WTC11 (cell line): ENCODE measurements around the gene SCN4B. TPM values are rescaled to one million over a fixed set of nuclear protein-coding genes. Genes with fewer than 3 reads are reported as not detected.

ENCODE experiments used
- ATAC-seq: fragments of 200-7000 bp; cut with Tn5 transposase; 2 replicates; pipeline ENCODE4 v1.10.0; 2021; ENCODE audit warnings: mild to moderate bottlenecking, moderate library complexity
- Bru-seq: library from RNA; stranded (reverse); fragments of 400-500 nt; gene quantifications from one replicate; lab custom pipeline; 2021; lab: Mats Ljungman, UMichigan
- CTCF ChIA-PET: fragments of 300-600 bp; sonication (Branson Sonifier 250); formaldehyde crosslinking; loops from one replicate; lab custom pipeline; 2021; ENCODE audit warnings: antibody characterized with exemption; lab: Charles Lee
- POLR2A ChIA-PET: fragments of 350-600 bp; sonication (Branson Sonifier 250); formaldehyde crosslinking; loops from one replicate; lab custom pipeline; 2021; ENCODE audit warnings: antibody characterized with exemption; lab: Charles Lee
- DNase-seq: peaks from one replicate; pipeline ENCODE4 v3.0.0; 2021; ENCODE audit warnings: low spot score
- H3K27ac Mint-ChIP-seq: 2 replicates; pipeline ENCODE4 v1.8.0; 2021; ENCODE audit warnings: mixed read lengths
- H3K27me3 Mint-ChIP-seq: 2 replicates; pipeline ENCODE4 v1.8.0; 2021; ENCODE audit warnings: low read depth, mild to moderate bottlenecking, moderate library complexity, mixed read lengths
- H3K36me3 Mint-ChIP-seq: 2 replicates; pipeline ENCODE4 v1.8.0; 2021; ENCODE audit warnings: mixed read lengths
- H3K4me1 Mint-ChIP-seq: 2 replicates; pipeline ENCODE4 v1.8.0; 2022; ENCODE audit warnings: mixed read lengths
- H3K4me3 Mint-ChIP-seq: 2 replicates; pipeline ENCODE4 v1.8.0; 2021; ENCODE audit warnings: mild to moderate bottlenecking, moderate library complexity, mixed read lengths
- H3K9me3 Mint-ChIP-seq: 2 replicates; pipeline ENCODE4 v1.8.0; 2021; ENCODE audit warnings: mixed read lengths
- AR ChIP-seq: fragments of 250-450 bp; sonication (Bioruptor Pico); IDR thresholded peaks from 2 replicates; pipeline ENCODE4 v1.9.0; 2021; ENCODE audit warnings: mild to moderate bottlenecking
- E2F5 ChIP-seq: sonication (generic); formaldehyde crosslinking; IDR thresholded peaks from 2 replicates; pipeline ENCODE4 v1.8.1; 2022; ENCODE audit warnings: mild to moderate bottlenecking, moderate library complexity, missing genetic modification reagents
- EMX1 ChIP-seq: fragments of 250-450 bp; sonication (Bioruptor Pico); IDR thresholded peaks from 2 replicates; pipeline ENCODE4 v1.8.0; 2021; ENCODE audit warnings: mild to moderate bottlenecking
- FOXJ3 ChIP-seq: sonication (generic); formaldehyde crosslinking; IDR thresholded peaks from 2 replicates; pipeline ENCODE4 v1.9.0; 2021; ENCODE audit warnings: missing genetic modification reagents, mild to moderate bottlenecking, borderline replicate concordance
- FOXP4 ChIP-seq: sonication (generic); formaldehyde crosslinking; IDR thresholded peaks from 2 replicates; pipeline ENCODE4 v1.8.0; 2022; ENCODE audit warnings: mild to moderate bottlenecking, missing genetic modification reagents
- MXD4 ChIP-seq: fragments of 250-450 bp; sonication (Bioruptor Pico); IDR thresholded peaks from 2 replicates; pipeline ENCODE4 v1.8.0; 2021; ENCODE audit warnings: mild to moderate bottlenecking, moderate library complexity, borderline replicate concordance
- NFE2L1 ChIP-seq: sonication (generic); formaldehyde crosslinking; IDR thresholded peaks from 2 replicates; pipeline ENCODE4 v1.8.1; 2023; ENCODE audit warnings: missing genetic modification reagents
- NR1H2 ChIP-seq: sonication (generic); formaldehyde crosslinking; IDR thresholded peaks from 2 replicates; pipeline ENCODE4 v1.9.0; 2021; ENCODE audit warnings: mild to moderate bottlenecking, moderate library complexity, missing genetic modification reagents
- RORB ChIP-seq: fragments of 250-450 bp; sonication (Bioruptor Pico); IDR thresholded peaks from 2 replicates; pipeline ENCODE4 v1.9.0; 2021; ENCODE audit warnings: mild to moderate bottlenecking
- ZBTB21 ChIP-seq: sonication (generic); formaldehyde crosslinking; IDR thresholded peaks from 2 replicates; pipeline ENCODE4 v1.8.1; 2023; ENCODE audit warnings: mild to moderate bottlenecking, missing genetic modification reagents, borderline replicate concordance
- ZNF396 ChIP-seq: fragments of 250-450 bp; sonication (Bioruptor Pico); IDR thresholded peaks from 2 replicates; pipeline ENCODE4 v1.8.0; 2021; ENCODE audit warnings: mild to moderate bottlenecking, moderate library complexity, borderline replicate concordance
- ZNF416 ChIP-seq: fragments of 250-450 bp; sonication (Bioruptor Pico); IDR thresholded peaks from 2 replicates; pipeline ENCODE4 v1.9.0; 2021; ENCODE audit warnings: mild to moderate bottlenecking, inconsistent platforms
- long read RNA-seq, 3 experiments: library from RNA in 1 of 3; library from capped mRNA in 1 of 3; library from polyadenylated mRNA in 1 of 3; unstranded in 2 of 3; stranded (forward) in 1 of 3; transcript quantifications; one replicate each; pipeline ENCODE4 v2.0.0, GENCODE V29; 2021
- total RNA-seq: library from RNA; stranded (reverse); gene quantifications from 3 replicates; pipeline ENCODE4 v1.2.3, GENCODE V29; 2021
- TF ChIP-seq, protein P1 (sequence below): sonication (generic); formaldehyde crosslinking; IDR thresholded peaks from 2 replicates; pipeline ENCODE4 v1.8.0; 2022; ENCODE audit warnings: mild to moderate bottlenecking, missing genetic modification reagents
- TF ChIP-seq, protein P2 (sequence below): fragments of 200-600 bp; IDR thresholded peaks from 2 replicates; pipeline ENCODE4 v1.8.0; 2022; ENCODE audit warnings: antibody characterized with exemption
- TF ChIP-seq, protein P3 (sequence below): sonication (generic); formaldehyde crosslinking; IDR thresholded peaks from 2 replicates; pipeline ENCODE4 v1.8.0; 2022; ENCODE audit warnings: mild to moderate bottlenecking, missing genetic modification reagents
- TF ChIP-seq, protein P4 (sequence below): fragments of 250-450 bp; sonication (Bioruptor Pico); conservative IDR thresholded peaks from 2 replicates; pipeline ENCODE4 v1.9.0; 2021; ENCODE audit warnings: mild to moderate bottlenecking
- TF ChIP-seq, protein P5 (sequence below): sonication (generic); formaldehyde crosslinking; IDR thresholded peaks from 2 replicates; pipeline ENCODE4 v1.8.1; 2022; ENCODE audit warnings: mild to moderate bottlenecking, missing genetic modification reagents, moderate library complexity, borderline replicate concordance

Gene SCN4B
- total RNA-seq (3.5 to 4.5 TPM (median 4.4 TPM) in 3 replicates), Bru-seq, nascent RNA (percentile 37 among the genes with signal in this experiment)
- long read RNA-seq, experiment 1, full-length matches to known transcripts, result 2 of 5 reads
- long read RNA-seq, experiment 1, partial matches to known transcripts, result 2 of 5 reads
- long read RNA-seq, experiment 1, other reads (novel, unspliced or antisense), result 1 of 5 reads
- long read RNA-seq, experiment 2, full-length matches to known transcripts, result 2 of 2 reads
- long read RNA-seq, experiment 2, partial matches to known transcripts, result 0 of 2 reads
- long read RNA-seq, experiment 2, other reads (novel, unspliced or antisense), result 0 of 2 reads
- long read RNA-seq, experiment 3, result 0 reads

- Mint-ChIP-seq H3K4me1 (peaks cover 69% of the 10 kb centered on the region), H3K9me3 (no peaks in the 10 kb centered on the region), H3K27ac (no peak within 1 kb of the TSS), H3K27me3 (peaks cover 84% of the 10 kb centered on the region), H3K4me3 (peak within 1 kb of the TSS; percentile 77), H3K36me3 (no peaks in the 10 kb centered on the region)
- DNase-seq (peak; percentile 81), ATAC-seq (peak; percentile 62)
- ChIA-PET CTCF (interaction anchor here (0.6 to 2.4 kb wide), 8 partner anchors 11 to 222 kb away, joined by 3 to 53 read pairs (median 4); no protein-coding TSS in a partner anchor), POLR2A (interaction anchor here (0.6 to 1.3 kb wide), 2 partner anchors 12 to 19 kb away, joined by 3 to 6 read pairs; no protein-coding TSS in a partner anchor)
- TF ChIP-seq E2F5 (CRISPR knock-in tag) (peak; percentile 72; the same call in 1 of the 2 replicates), RORB (CRISPR knock-in tag) (no peak), ZBTB21 (0 out of 2 replicates have a peak, but pooled peaks have one; percentile 12), EMX1 (CRISPR knock-in tag) (no peak), NFE2L1 (no peak), FOXJ3 (CRISPR knock-in tag) (no peak), NR1H2 (CRISPR knock-in tag) (no peak), FOXP4 (CRISPR knock-in tag) (peak; percentile 13; the same call in 1 of the 2 replicates), MXD4 (CRISPR knock-in tag) (no peak), ZNF416 (CRISPR knock-in tag) (no peak), ZNF396 (no peak), AR (CRISPR knock-in tag) (no peak)
- TF ChIP-seq, protein P1, sequence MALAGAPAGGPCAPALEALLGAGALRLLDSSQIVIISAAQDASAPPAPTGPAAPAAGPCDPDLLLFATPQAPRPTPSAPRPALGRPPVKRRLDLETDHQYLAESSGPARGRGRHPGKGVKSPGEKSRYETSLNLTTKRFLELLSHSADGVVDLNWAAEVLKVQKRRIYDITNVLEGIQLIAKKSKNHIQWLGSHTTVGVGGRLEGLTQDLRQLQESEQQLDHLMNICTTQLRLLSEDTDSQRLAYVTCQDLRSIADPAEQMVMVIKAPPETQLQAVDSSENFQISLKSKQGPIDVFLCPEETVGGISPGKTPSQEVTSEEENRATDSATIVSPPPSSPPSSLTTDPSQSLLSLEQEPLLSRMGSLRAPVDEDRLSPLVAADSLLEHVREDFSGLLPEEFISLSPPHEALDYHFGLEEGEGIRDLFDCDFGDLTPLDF (CRISPR knock-in tag), result no peak
- TF ChIP-seq, protein P2, sequence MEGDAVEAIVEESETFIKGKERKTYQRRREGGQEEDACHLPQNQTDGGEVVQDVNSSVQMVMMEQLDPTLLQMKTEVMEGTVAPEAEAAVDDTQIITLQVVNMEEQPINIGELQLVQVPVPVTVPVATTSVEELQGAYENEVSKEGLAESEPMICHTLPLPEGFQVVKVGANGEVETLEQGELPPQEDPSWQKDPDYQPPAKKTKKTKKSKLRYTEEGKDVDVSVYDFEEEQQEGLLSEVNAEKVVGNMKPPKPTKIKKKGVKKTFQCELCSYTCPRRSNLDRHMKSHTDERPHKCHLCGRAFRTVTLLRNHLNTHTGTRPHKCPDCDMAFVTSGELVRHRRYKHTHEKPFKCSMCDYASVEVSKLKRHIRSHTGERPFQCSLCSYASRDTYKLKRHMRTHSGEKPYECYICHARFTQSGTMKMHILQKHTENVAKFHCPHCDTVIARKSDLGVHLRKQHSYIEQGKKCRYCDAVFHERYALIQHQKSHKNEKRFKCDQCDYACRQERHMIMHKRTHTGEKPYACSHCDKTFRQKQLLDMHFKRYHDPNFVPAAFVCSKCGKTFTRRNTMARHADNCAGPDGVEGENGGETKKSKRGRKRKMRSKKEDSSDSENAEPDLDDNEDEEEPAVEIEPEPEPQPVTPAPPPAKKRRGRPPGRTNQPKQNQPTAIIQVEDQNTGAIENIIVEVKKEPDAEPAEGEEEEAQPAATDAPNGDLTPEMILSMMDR, result no peak
- TF ChIP-seq, protein P3, sequence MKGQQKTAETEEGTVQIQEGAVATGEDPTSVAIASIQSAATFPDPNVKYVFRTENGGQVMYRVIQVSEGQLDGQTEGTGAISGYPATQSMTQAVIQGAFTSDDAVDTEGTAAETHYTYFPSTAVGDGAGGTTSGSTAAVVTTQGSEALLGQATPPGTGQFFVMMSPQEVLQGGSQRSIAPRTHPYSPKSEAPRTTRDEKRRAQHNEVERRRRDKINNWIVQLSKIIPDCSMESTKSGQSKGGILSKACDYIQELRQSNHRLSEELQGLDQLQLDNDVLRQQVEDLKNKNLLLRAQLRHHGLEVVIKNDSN, result no peak; the same call in 1 of the 2 replicates
- TF ChIP-seq, protein P4, sequence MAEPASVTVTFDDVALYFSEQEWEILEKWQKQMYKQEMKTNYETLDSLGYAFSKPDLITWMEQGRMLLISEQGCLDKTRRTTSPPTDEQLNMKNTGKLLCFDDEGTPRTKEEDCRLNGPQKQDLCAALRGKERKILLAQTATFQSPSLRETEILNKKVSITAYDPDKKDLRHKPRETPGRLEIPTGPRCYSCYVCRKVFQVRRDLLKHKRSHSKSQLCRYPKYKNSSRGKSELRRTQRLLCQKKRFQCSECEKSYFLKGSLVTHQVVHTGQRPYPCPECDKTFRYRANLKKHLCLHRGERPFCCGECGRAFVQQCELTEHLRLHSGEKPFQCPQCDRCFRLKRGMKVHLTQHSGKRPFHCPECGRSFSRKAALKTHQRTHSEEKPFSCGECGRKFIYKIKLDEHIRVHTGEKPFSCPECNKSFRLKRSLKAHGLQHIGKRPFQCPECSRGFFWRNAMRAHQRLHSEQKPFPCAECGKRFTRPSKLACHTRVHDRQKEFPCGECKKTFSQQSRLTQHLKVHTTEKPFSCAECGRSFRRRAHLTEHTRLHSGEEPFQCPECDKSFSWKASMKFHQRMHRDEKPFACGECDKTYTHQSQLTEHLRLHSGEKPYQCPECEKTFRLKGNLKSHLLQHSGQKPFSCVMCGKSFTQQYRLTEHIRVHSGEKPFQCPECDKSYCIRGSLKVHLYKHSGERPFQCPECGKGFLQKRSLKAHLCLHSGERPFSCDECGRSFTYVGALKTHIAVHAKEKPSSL (CRISPR knock-in tag), result no peak
- TF ChIP-seq, protein P5, sequence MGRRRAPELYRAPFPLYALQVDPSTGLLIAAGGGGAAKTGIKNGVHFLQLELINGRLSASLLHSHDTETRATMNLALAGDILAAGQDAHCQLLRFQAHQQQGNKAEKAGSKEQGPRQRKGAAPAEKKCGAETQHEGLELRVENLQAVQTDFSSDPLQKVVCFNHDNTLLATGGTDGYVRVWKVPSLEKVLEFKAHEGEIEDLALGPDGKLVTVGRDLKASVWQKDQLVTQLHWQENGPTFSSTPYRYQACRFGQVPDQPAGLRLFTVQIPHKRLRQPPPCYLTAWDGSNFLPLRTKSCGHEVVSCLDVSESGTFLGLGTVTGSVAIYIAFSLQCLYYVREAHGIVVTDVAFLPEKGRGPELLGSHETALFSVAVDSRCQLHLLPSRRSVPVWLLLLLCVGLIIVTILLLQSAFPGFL (CRISPR knock-in tag), result no peak
Observed at GRCh38 chr11:118152552-118153471, at the start of gene SCN4B. TSS of gene SCN4B (minus strand) at chr11:118152823. CDS start at chr11:118152673, 150 bp downstream.
